HG03457 (cell line): ENCODE results near the gene PREX1.
"Not testable (repeated sequence)": the region's sequence is repeated elsewhere in the genome, so short reads cannot be mapped to it uniquely, and the experiment has no call there.

Experiments used
- ATAC-seq: cut with Tn5 transposase; IDR thresholded peaks from one replicate; pipeline ENCODE4 v1.9.1; 2021; ENCODE audit warnings: moderate number of reproducible peaks; ENCODE audit not compliant: unreplicated experiment

Gene PREX1

DNA sequence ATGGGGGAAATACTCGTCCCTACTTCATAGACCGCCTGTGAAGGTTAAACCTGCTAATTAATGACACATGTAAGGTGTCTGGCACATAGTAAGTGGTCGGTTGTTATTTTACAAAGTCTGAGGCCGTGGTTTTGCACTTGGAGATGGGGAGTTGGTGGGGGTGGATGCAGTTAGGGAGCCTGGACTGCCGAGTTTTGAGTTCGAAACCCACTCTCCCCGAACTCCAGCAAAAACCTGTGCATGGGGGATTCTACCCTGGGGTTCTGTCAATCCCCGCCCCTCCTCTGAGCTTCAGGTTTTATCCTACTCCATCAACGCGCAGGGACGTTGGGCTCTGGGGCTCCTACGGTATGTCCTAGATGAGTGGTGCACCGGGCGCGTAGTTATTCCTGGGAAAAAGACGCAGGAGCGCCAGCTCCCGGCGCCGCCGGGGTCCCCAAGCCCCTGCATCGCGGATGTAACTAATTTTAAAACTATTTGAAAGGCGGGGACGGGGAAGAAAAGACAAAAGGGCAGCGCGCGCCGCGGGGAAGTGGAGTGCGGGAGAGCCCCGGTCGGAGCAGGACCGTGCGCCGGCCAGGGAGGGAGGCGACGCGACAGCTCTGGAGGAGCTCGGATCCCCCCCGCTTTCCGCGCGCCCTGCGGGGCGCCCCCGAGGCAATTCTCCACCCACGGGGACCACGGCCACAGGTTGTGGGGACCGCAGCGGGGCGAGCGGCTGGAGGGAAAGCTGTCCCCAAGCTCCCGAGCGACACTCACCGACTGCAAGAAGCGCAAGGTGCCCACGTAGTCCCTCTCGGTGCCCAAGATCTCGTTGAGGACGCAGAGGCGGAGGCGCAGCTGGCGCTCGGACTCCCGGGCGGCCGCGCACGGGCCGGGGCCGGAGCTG is 672 bp downstream of the PREX1 start:
- no peak for ATAC-seq

DNA sequence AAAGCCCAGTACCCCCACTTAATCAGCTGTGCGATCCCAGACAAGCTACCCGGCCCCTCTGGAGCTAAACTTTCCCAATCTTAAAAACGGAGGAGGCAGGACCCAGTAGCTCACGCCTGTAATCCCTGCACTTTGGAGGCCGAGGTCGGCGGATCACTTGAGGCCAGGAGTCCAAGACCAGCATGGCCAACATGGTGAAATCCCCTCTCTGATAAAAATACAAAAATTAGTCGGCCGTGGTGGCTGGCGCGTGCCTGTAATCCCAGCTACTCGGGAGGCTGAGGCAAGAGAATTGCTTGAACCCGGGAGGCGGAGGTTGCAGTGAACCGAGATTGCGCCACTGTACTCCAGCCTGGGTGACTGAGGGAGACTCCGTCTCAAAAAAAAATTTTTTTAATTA is 1.3 kb downstream of the PREX1 start:
- not testable (repeated sequence) for ATAC-seq

DNA sequence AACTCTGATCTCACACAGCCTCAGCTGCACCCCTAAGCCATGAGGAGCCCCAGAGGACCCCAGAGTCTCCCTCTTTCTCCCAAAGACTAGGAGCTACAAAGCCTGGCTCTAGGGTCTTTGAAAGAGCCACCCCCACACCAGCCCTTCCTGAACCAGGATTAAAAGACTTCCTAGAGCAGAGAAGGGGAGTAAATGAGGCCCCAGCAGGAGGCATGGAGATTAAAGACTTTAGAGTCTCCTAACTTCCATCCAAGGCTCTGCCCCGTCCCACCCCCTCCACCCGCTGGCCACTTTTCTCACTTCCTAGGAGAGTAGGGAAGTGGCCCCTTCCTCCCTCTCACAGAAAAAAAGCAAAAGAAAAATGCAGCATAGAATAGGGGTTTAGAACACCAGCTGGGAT is 1.7 kb downstream of the PREX1 start:
- ATAC-seq, result no peak

DNA sequence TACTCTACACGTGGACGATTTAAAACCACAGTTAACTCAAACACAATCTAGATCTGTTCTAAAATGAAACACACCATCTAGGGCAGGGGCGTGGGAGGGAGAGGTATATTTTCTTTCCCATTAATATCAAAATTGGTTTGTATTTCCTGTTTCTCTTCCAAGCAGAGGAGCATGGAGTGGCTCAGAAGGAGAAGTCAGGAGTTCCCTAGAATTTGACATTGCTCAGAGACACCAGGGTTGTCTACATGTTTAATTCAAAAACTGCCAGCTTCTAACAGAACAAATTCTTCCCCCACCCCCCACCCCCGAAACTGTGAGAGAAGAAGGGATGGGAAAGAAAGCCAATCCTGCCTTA is 2.3 kb downstream of the PREX1 start:
- no peak for ATAC-seq

DNA sequence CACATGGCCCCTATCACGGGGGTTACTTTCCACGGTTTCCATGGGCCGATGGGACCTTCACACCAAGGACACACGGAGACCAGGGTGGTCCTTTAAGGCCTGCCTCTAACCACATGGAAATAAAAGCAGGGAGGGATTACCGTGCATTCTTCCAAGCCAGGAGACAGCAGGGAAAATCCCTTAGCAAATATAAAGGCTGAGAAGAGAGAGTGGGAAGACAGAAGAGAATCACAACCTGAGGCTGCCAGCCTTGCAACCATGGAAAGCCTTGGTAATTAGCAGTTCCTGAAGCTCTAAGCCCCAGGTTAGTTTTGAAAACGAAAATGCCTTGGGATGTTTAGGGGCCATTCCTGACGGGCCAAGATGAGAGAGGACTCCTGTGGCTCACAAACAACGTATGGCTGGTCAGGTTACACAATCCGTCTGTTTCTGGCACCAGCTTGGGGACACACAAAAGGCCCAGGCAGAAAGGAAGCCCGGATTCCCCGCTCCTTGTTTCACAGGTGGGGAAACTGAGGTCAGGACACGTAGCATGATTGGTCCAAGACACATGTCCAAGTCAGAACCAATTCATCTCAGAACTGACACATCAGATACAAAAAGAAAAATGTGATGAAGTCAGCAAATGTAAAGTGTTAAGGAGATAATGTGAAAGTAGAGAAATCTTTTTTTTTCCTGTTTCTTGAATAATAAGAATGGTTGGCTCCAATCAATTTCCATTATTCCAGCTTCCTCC is 2.8 kb downstream of the PREX1 start:
- ATAC-seq, result no peak

DNA sequence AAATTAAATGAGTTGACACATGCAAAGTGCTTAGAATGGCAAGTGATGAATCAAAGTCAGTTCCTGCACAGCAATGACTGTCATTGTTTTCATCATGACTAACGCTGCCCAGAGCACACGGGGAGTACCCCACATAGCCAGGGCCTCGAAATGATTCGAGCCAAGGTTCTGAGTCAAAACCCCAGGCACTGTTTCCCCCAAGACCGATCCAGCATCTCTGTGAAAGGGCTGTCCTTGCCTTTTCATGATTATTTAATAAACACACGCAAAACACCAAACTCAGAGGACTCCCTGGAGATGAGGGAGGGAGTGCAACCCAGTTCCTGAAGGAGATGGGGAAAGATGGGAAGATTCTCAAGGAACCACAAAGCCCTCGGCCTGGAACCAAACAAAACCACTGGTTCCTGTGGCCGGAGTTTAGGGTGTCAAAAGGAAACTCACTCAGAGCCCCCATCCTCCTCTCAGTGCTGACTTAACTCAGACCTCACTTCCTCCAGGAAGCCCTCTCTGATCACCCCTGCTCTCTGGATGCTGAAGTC is 3.8 kb downstream of the PREX1 start:
- no peak for ATAC-seq

DNA sequence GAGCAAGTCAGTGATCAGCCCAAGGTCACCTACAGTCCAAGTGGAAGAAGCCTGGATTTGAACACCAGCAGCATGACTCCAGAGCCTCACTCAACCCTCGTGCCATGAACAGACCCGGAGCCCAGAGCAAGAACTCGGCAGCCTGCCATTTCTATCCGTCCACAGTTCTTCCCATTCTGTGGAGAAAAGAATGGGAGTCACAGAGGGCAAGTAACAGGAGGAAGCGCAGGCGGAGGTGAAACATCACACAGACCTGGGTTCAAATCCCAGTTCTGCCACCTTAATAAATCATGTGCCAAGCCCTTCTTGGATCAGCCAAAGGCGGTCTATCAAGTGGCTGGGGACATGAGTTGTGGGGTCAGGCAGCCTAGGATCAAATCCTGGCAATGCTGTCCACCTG is 4.3 kb downstream of the PREX1 start:
- ATAC-seq, result no peak

DNA sequence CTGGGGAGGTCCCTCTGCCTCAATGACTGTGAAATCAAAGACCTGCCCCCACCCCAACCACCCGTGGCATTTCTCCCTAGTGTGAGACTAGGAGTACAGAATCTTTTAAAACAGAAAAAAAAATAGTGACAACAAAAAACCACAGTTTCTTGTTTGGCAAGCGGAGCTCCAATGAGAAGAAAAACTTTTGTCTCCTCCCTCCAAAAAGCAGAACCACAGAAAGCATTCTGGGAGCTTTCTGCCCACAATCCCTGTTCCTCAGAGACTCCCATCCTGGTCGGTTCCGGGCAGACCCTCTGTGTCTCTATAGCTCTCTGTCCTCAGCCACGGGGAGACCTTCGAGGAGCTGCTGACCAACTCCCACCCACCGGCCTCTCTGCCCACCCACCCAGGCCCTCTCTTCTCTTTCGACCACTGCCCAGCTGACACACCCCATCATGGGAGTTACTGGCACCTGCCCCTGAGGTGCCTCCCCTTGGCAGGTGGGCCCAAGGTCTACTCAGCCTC is 4.9 kb downstream of the PREX1 start:
- ATAC-seq, result no peak

DNA sequence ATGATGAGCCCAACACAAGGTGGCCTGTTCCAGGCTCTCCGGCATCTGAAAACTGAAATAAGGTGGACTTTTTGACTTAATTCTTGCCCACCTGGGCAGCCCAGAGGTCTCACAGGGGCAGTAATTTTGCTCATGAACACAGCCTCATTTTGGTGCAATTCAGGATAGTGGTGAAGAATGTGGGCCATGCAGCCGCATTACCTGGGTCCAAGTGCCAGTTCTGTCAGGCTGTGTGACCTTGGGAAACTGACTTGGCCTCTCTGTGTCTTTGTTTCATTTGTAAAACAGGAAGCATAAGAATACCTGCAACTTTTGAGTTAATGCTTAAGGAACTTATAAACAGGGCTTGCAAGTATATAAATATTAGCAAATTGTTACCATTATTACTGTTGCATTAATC is 5.6 kb downstream of the PREX1 start:
- no peak for ATAC-seq

DNA sequence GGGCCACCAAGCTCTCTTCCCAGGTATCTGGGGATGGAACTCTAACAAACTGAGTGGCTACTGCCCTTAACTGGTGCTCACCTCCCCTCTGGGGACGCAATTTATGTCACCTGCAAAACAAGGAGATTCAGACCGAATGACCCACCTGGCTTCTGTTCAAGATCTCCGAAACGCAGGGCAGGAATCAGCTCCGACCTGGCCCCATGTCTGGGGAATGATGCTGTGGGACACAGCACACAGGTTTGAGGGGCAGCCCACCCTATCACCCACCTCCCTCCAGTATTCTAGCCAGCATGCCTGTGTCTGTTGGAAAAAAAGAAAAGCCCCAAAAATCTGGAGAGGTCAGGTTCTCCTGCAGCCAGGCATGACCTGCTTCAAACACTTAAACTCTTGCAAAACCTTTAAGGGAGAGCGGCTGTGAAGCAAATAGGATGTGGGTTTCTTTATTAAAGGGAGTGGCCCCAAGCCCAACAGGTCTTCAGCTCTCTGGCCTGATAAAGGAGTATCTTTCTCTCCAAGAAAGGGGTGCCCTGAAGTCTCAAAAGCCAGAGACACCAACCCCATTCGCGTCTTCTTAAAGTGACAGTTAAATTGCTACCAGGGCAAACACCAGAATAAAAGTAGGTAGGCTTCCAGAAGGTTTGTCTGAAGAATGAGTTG is 6.4 kb downstream of the PREX1 start:
- no peak for ATAC-seq

DNA sequence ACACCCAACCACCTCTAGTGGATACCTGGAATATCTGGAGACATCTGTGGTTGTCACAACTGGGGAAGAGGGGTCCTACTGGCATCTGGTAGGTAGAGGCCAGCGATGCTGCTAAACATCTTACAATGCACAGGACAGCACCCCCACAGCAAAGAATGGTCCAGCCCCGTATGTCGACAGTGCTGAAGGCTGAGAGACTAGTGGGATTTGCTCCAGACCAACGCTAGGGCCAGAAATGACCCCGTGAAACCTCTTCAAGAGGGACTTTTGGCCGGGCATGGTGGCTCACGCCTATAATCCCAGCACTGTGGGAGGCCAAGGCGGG is 7.2 kb downstream of the PREX1 start:
- ATAC-seq, result no peak

DNA sequence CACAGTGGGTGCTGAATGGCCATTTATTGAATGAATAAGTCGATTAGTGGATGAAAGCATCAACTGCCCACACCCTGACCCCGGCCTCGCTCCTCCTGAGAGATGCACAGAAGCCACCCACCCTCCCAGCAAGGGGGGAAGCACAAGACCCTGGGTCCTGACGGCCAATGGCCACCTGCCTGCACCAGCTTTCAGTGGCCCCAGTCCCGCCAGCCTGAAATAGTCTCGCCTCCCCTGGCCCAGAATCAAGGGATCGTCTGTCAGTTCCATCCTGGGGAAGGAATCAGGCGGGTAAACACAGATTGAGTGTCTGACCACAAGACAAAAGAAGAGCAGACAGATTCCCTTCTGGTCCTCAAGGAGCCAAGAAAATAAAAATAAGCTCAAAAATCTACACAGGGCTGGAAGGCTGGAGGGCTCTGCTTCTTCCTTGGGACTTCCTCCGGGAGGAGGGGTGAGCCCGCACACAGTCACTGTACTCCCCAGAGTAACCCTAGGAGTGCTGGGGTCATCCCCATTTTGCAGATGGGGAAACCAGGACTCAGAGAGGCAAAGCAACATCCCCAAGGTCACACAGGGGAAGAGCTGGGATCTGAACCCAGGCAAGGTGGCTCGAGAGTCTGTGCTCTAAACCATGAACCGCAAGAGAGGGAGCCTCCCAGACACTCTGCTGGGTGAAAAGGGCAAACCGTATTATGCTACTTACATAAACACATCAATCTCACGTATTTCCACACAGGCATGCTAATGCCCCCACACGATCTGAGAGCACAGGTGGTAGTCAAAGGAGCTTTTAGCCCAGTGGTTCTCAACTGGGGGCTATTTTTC is 7.8 kb downstream of the PREX1 start:
- ATAC-seq, result no peak

DNA sequence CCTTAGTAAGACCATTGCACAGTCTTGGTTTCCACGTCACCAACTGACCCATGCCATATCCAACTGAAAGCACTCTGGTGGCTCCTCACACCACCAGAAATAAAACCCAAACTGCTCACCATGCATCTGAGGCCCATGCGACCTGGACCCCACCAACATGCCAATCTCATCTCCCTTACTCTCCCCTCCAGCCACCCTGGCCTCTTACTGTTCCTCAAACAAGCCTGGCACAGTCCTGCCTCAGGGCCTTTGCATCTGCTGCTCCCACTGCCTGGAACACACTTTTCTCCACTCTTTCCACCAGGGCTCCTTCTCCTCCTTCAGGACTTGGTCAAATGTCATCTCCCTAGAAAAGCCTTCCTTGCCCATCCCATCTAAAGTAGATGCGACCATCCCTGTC is 8.7 kb downstream of the PREX1 start:
- no peak for ATAC-seq

DNA sequence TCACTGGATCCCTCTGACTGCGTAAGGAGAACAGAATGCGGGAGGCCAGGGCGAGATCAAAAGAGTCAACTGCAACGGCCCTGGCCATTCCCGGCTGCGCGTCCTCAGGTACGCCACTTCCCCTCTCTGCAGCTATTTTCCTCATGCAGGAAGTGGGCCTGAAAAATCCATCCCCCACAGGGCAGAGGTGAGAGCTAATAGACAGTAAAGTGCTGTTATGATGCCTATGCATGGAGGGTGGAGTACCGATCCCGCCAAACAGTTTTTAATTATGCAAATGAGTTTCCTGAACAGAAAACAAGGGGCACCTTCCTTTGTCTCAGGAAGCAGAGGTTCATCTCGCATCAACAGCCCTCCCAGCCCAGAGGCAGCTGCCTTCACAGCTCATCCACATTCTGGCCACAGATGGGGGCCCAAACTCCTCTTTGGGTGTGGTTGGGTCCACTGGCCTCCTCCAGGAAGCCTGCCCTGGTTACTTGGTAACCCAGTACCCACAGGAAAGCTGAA is 9.3 kb downstream of the PREX1 start:
- ATAC-seq, result no peak

DNA sequence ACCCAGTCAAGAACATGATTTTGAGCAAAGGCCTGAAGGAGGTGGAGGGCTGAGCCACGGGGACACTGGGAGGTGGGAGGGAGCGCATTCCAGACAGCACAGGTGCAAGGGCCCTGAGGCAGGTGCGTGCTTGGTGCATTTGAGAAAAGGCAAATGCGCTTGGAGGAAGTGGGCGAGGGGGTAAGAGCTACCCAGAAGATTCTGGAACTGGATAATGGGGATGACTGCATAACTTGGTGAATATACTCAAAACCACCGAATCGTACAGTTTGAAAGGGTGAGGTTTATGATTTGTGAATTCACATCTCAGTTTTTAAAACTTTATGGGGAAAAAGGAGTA is 9.8 kb downstream of the PREX1 start:
- ATAC-seq, result no peak

DNA sequence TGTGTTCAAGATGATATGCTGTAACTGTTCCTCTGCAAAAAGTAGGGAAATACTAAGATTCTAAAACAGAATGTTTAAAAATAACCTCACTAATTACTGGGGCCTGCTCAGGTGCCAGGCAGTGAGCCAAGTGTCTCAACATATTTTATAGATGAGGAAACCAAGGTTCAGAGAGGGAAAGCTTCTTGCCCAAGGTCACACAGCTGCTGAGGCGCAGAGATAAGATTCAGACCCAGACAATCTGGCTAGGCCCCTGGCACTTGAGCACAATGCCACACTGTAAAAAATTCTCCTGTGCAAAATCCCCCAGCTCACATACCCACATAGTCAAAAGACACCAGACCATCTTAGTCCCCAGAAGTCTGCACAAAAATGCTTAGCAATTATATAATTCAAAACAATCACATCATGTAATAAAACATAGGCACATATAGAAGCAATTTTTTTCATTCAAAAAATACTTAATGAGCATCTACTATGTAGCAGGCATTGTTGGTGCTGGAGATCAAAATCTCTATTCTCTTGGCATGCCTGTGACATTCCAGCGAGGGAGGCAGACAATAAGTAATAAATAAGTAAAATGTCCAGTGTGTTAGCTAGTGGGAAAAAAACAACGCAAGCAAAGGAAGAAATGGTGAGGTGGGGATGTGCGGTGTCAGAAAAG is 10.3 kb downstream of the PREX1 start:
- no peak for ATAC-seq

DNA sequence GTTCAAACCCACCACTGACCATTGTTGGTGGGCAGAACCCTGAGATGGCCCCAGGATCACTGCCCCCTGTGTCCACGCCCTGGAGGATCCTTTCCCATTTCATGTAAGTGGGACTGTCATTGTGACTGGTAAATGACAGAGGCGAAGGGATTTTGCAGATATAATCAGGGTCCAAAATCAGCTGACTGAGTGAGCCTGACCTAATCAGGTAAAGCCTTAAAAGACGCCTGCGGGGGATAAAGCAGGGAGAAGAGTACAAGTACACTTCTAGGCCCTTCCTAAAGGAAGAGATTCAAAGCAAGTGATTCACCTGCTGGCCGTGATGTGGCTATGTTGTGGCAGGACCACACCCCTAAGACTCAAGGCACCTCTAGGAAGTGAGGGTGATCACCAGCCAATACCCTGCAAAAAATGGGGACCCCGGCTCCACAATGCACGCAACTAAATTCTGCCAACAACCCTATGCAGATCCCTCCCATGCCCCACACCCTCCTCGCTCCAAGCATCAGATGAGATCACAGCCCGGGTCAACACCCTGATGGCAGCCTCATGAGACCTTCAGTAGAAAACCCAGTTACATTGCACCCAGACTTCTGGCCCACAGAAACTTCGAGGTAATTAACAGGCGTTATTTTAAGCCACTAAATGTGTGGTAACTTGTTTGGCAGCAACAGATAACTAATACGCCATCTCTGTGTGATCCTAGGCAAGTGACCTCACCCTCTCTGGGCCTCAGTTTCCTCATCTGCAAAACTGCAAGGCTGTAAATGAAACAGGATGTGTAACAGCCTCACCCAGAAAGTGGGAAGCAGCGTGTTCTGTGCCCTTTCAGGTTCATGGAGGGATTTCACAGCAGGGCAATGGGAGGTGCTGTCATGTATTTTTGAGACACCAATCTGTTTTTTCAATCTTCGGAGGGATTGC is 11.3 kb downstream of the PREX1 start:
- no peak for ATAC-seq

DNA sequence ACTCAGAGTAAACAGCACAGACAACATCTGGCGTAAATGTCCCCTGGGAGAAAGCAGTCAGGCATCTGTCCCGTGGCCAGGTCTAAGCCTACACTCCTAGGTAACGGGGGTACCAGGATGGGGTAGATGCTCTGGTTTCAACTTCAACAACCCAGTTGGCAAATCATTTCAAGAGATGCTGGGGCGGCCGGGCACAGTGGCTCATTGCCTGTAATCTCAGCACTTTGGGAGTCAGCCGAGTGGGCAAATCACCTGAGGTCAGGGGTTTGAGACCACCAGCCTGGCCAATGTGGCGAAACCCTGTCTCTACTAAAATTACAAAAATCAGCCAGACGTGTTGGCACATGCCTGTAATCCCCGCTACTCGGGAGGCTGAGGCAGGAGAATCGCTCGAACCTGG is 12.3 kb downstream of the PREX1 start:
- no peak for ATAC-seq

DNA sequence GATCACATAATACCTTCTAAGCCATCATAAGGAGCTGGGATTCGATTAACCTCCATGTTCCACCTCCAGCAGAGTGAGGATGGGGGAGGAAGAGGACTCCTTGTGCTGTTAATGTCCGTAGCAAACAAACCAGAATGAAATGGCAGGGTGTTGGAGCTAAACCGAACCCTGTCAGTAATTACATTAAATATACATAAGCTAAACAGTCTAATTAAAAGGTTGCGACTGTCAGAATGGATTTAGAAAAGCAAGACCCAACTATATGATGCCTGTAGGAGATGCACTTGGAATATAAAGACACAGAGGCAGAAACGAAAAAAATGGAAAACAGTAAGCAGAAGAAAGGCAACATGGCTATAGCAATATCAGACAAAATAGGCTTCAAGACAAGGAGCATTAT is 13.2 kb downstream of the PREX1 start:
- no peak for ATAC-seq
